Kidney (tissue), 14 donors: ENCODE measurements around the gene TYRO3. TPM values are rescaled to one million over a fixed set of nuclear protein-coding genes. Genes with fewer than 3 reads are reported as not detected.

Experiments
- DNase-seq, 5 donors: peaks; one replicate each; pipeline ENCODE4 v3.0.0-alpha.2; 2013 to 2020
- FAIRE-seq: peaks from 2 replicates; lab custom pipeline; 2012; peaks lifted over from hg19 to GRCh38; lab: Jason Lieb, UNC
- H3K27ac ChIP-seq, 2 donors: one replicate each; pipeline ENCODE4 v1.7.0; 2013; ENCODE audit warnings: low read depth in 2 of 2, low read length in 2 of 2, inconsistent platforms in 1 of 2
- H3K27me3 ChIP-seq: one replicate; pipeline ENCODE4 v1.7.1; 2013; ENCODE audit warnings: low read length, inconsistent platforms; ENCODE audit not compliant: control insufficient read depth, insufficient read depth
- H3K36me3 ChIP-seq, 3 donors: one replicate each; pipeline versions ENCODE4 v1.7.0 to v1.7.1; 2013; ENCODE audit warnings: low read length in 3 of 3, control low read depth in 1 of 3, inconsistent platforms in 1 of 3; ENCODE audit not compliant: insufficient read depth in 3 of 3, control insufficient read depth in 2 of 3
- H3K4me1 ChIP-seq, 3 donors: one replicate each; pipeline versions ENCODE4 v1.7.0 to v1.7.1; 2013; ENCODE audit warnings: low read length in 3 of 3, inconsistent platforms in 1 of 3, low read depth in 1 of 3; ENCODE audit not compliant: control insufficient read depth in 2 of 3, insufficient read depth in 2 of 3
- H3K4me3 ChIP-seq, 3 donors: one replicate each; pipeline versions ENCODE4 v1.7.0 to v1.8.1; 2013; ENCODE audit warnings: low read length in 3 of 3, control low read depth in 1 of 3, inconsistent platforms in 1 of 3
- H3K9ac ChIP-seq, 3 donors: one replicate each; pipeline versions ENCODE4 v1.7.0 to v1.7.1; 2013; ENCODE audit warnings: low read length in 3 of 3, control low read depth in 1 of 3, inconsistent platforms in 1 of 3
- H3K9me3 ChIP-seq, 3 donors: one replicate each; pipeline versions ENCODE4 v1.7.0 to v1.7.1; 2013; ENCODE audit warnings: low read length in 3 of 3, control low read depth in 1 of 3, inconsistent platforms in 1 of 3; ENCODE audit not compliant: control insufficient read depth in 2 of 3, insufficient read depth in 1 of 3
- intact Hi-C: fragments of 100-400 bp; cut with DNase I; formaldehyde crosslinking; loops from one replicate; pipeline ENCODE4 v1.11.1; 2022
- polyA plus RNA-seq: library from polyadenylated mRNA; stranded (reverse); fragments of 350-450 nt; fragmentation: Illumina TruSeq; extraction: RNeasy Lipid Tissue Mini Kit (QIAGEN cat#74804); gene quantifications from one replicate; pipeline ENCODE4 v1.2.3, GENCODE V29; 2014; ENCODE audit warnings: low read depth, low replicate concordance; ENCODE audit not compliant: insufficient read depth
- total RNA-seq: library from RNA; stranded (reverse); fragmentation: NEBNext Ultra II Directional; extraction: Animal tissue kit (Norgen Biotek cat#: 25700); gene quantifications from one replicate; pipeline ENCODE4 v1.2.1, GENCODE V29; 2021
- TF ChIP-seq, protein P1 (sequence below): IDR thresholded peaks from 3 replicates; pipeline ENCODE4 v1.5.1; 2012; ENCODE audit warnings: mild to moderate bottlenecking, moderate library complexity, borderline replicate concordance; ENCODE audit not compliant: insufficient read depth; ENCODE audit errors: extremely low read depth
- donor health status: control.
- donor health status: control.
- donor health status: control.
- donor health status: control.
- donor health status: control.
- donor health status: DM: yes; HTN: yes; CAD: no.
- donor health status: Normal renal cell carcinoma (clear cell type).

TYRO3 gene
- total and polyA plus RNA-seq, 2 donors from 2014 or later: 2.5 to 46.5 TPM

- no peaks in the 10 kb centered on the region for H3K9me3 ChIP-seq
- no peak overlapping the region for H3K9ac ChIP-seq
- intact Hi-C loops: no loop called here
- no peaks in the 10 kb centered on the region for H3K27me3 ChIP-seq
- no peak overlapping the region for H3K27ac ChIP-seq
- H3K4me1 ChIP-seq: no peaks in the 10 kb centered on the region
- H3K36me3 ChIP-seq: no peaks in the 10 kb centered on the region
- FAIRE-seq (no peak), DNase-seq (no peak)
- no peak overlapping the region for H3K4me3 ChIP-seq
- TF ChIP-seq, protein P1, sequence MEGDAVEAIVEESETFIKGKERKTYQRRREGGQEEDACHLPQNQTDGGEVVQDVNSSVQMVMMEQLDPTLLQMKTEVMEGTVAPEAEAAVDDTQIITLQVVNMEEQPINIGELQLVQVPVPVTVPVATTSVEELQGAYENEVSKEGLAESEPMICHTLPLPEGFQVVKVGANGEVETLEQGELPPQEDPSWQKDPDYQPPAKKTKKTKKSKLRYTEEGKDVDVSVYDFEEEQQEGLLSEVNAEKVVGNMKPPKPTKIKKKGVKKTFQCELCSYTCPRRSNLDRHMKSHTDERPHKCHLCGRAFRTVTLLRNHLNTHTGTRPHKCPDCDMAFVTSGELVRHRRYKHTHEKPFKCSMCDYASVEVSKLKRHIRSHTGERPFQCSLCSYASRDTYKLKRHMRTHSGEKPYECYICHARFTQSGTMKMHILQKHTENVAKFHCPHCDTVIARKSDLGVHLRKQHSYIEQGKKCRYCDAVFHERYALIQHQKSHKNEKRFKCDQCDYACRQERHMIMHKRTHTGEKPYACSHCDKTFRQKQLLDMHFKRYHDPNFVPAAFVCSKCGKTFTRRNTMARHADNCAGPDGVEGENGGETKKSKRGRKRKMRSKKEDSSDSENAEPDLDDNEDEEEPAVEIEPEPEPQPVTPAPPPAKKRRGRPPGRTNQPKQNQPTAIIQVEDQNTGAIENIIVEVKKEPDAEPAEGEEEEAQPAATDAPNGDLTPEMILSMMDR: no peak
Observed at GRCh38 chr15:41627203-41627602, 68.2 kb downstream of the TYRO3 start.

DNA sequence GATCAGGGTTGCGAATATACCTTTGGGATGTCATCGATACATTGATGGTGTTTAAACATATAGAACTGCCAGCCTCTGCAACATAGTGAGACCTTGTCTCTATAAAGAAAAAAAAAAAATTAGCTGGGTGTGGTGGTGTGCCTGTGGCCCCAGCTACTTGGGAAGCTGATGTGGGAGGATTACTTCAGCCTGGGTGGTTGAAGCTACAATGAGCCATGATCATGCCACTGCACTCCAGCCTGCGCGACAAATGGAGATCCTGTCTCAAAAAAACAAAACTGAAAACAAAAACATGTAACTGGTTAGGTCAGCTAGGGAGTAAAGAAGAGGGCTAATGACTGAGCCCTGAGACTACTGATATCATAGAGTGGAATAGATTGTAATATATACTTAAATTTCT lies 70.5 kb downstream of the TYRO3 start:
- Histone ChIP-seq H3K4me3 (no peak overlapping the region), H3K4me1 (no peaks in the 10 kb centered on the region), H3K27ac (no peak overlapping the region), H3K36me3 (no peaks in the 10 kb centered on the region), H3K27me3 (no peaks in the 10 kb centered on the region), H3K9me3 (no peaks in the 10 kb centered on the region), H3K9ac (no peak overlapping the region)
- FAIRE-seq (no peak), DNase-seq (no peak)
- TF ChIP-seq, protein P1: no peak
- intact Hi-C loops: no loop called here

DNA sequence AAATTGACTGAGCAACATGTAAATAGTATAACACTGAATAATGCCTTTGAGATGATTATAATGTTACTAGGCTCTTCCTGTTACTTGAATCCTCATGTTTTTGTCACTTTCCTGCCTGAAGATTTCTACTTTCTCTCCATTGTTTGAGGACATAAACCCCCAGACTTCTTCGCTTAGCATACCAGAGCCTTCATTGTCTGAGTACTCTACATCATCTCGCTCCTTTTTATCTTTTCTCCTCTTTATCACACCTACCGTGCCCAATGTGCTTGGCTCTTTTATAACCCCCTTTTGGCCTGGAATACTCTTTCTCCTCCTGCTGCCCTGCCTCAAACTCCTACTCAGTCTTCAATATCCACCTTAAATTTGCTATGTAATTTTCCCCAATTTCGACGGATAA lies 70.9 kb downstream of the TYRO3 start:
- Histone ChIP-seq H3K4me3 (no peak overlapping the region), H3K27ac (no peak overlapping the region), H3K9me3 (no peaks in the 10 kb centered on the region), H3K4me1 (no peaks in the 10 kb centered on the region), H3K27me3 (no peaks in the 10 kb centered on the region), H3K9ac (no peak overlapping the region), H3K36me3 (no peaks in the 10 kb centered on the region)
- FAIRE-seq (no peak), DNase-seq (no peak)
- TF ChIP-seq, protein P1: no peak
- intact Hi-C loops: no loop called here

- Histone ChIP-seq H3K27ac (no peak overlapping the region), H3K9ac (no peak overlapping the region), H3K9me3 (no peaks in the 10 kb centered on the region), H3K27me3 (no peaks in the 10 kb centered on the region), H3K4me3 (no peak overlapping the region), H3K36me3 (no peaks in the 10 kb centered on the region), H3K4me1 (no peaks in the 10 kb centered on the region)
- TF ChIP-seq, protein P1: no peak
- intact Hi-C loops: no loop called here
- no peak for FAIRE-seq
- DNase-seq: no peak
Observed at GRCh38 chr15:41630616-41631217, 71.7 kb downstream of the TYRO3 start.
